GM19397 (cell line): ENCODE results near the gene KLHDC4.
"Not testable (repeated sequence)": the region's sequence is repeated elsewhere in the genome, so short reads cannot be mapped to it uniquely, and the experiment has no call there.

Experiments used
- ATAC-seq: cut with Tn5 transposase; IDR thresholded peaks from one replicate; pipeline ENCODE4 v1.9.1; 2021; ENCODE audit warnings: mild to moderate bottlenecking, moderate library complexity; ENCODE audit not compliant: unreplicated experiment

The KLHDC4 gene

GRCh38 chr16:87721622-87722585 lies 43.9 kb downstream of the KLHDC4 start:
- ATAC-seq: no peak

DNA sequence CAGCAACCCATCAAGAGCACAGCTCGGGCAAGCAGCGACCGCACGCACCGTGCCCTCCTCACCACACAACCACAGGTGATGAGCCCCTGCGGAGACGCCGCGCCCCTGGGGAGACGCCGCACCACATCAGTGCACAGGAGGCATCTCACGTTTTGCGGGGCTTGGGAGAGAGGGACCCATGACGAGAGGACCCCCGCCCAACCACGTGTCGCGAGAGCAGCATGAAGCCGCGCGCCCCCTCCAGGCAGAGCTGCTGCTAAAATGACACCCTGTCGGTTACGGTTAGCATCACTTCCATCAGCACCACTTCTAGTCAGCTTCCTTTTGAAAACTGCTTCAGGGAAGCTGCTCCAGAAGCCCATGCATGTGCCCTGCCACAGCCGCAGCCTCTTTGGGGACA lies 45.3 kb downstream of the KLHDC4 start:
- no peak for ATAC-seq

DNA sequence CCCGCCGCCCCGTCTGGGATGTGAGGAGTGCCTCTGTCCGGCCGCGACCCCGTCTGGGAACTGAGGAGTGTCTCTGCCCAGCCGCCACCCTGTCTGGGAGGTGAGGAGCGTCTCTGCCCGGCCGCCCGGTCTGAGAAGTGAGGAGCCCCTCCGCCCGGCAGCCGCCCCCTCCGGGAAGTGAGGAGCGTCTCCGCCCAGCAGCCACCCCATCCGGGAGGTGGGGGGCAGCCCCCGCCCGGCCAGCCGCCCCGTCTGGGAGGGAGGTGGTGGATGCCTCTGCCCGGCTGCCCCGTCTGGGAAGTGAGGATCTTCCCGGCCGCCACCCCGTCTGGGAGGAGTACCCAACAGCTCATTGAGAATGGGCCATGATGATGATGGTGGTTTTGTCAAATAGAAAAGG lies 47.0 kb downstream of the KLHDC4 start:
- ATAC-seq: not testable (repeated sequence)

GRCh38 chr16:87715658-87716057 lies 50.1 kb downstream of the KLHDC4 start:
- ATAC-seq: no peak

DNA sequence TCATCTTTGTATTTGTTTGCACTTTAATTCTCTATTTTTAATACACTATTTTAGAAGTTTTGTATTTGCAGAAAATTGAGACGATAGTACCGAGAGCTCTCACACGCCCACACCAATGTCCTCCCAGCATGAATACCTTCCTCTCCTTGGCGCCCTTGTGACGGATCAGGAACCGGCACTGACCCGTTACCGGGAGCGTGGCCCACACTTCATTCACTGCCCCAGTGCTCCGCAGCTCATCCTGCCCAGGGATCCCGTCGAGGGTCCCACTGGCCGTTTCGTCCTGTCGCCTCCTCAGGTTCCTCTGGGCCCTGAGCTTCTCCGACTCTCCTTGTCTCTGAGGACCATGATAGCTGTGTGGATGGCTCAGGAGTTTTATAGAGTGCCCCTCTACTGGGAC lies 50.6 kb downstream of the KLHDC4 start:
- no peak for ATAC-seq

GRCh38 chr16:87713451-87714229 lies 52.1 kb downstream of the KLHDC4 start:
- ATAC-seq: no peak

- no peak for ATAC-seq
These were observed 53.5 kb downstream of the KLHDC4 start for GRCh38 chr16:87712184-87712762.

- no peak for ATAC-seq
These were observed 54.9 kb downstream of the KLHDC4 start for GRCh38 chr16:87710887-87711286.

DNA sequence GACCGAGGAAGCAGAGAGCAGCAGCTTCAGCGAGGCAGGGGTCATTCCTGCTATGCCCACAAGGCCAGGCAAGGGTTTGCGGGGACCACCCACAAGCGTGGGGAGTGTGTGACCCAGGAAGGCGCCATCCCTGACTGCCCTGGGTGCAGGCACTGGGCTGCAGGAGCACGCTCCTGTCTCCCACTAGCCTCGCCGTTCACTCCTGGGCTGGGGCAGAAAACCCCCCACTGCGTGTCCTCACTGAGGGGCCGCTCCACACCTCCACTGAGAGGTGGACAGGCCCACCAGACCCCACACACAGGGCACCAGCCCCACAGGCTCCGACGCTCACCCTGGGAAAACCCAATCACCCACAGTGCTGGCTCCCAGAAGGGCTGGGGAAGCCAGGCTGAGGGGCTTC lies 56.1 kb downstream of the KLHDC4 start:
- ATAC-seq: no peak

DNA sequence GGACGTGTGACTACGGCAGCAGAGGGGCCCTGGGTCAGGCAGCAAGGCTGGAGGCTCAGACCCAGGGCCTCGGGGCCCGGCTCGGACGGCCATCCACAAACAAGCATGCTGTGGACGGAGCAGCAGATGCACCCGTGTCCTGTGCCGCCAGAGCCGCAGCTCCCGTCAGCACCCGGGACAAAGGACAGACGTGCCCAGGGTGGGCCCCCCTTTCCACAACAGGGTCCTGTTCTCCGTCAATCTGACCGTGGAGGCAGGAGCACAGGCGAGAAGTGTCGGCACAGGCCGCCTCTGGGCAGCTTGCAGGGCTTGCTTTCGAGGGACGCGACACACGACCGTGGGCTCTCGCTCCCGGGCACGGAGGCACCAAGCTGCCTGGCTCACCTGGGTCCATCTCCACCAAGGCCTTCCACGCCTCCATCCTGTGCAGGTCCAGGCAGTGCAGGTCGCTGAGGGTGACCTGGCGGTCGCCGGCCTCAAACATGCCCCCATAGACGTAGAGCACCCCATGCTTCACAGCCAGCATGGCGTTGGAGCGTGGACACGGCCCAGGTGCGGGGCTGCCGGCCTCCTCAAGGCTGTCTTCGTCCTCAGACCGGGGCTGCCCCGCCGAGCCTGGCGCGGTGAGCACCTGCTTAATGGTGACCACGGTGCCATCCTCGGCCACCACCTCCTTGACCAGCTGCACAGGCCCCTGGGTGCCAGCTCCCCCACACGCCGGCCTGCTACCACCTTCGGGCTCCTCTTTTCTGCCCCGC lies 56.7 kb downstream of the KLHDC4 start:
- no peak for ATAC-seq

GRCh38 chr16:87707714-87708580 lies 57.8 kb downstream of the KLHDC4 start:
- ATAC-seq: no peak

DNA sequence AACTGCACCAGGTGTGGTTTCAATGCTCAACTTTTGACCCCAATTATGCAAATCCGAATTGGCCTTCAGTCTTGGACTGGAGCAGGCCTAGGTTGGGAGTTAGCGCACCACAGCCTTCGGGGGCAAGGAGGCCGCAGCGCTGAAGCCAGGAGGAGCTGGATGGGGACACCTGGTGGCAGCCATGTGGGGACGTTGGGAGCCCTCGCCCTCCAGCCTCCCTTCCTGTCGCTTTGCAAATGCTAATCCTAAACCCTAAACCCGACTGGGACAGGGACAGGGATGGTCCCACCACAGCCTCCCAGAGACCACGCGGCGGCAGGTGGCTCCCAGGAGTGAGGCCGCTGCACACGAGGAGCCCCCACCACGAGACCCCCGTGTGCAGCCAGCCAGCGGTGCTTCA lies 58.7 kb downstream of the KLHDC4 start:
- no peak for ATAC-seq

GRCh38 chr16:87706278-87707000 lies 59.3 kb downstream of the KLHDC4 start:
- ATAC-seq: no peak

DNA sequence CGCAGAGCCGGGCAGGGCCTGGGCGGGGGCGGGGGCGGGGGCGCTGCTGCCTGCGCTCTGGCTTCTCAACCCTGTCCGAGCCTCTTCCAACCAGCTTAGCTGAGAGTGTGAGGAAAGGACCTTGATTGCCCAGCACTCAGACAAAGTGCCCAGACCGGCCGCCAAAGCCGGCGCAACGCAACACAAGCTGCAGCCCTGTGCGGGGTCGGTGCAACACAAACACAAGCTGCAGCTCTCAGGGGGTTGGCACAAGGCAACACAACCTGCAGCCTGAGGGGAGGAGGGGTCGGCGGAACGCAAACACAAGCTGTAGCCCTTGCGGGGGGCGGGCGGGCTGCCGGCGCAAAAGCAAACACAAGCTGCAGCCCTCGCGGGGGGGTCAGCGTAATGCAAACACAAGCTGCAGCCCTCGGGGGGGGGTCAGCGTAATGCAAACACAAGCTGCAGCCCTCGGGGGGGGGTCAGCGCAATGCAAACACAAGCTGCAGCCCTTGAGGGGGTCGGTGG lies 60.0 kb downstream of the KLHDC4 start:
- no peak for ATAC-seq

- no peak for ATAC-seq
These were observed 60.9 kb downstream of the KLHDC4 start for GRCh38 chr16:87704754-87705353.

- no peak for ATAC-seq
These were observed 61.9 kb downstream of the KLHDC4 start for GRCh38 chr16:87703835-87704375.

GRCh38 chr16:87703071-87703470 lies 62.7 kb downstream of the KLHDC4 start:
- no peak for ATAC-seq

GRCh38 chr16:87702325-87702811 lies 63.4 kb downstream of the KLHDC4 start:
- peak; percentile 60 for ATAC-seq
